PFSK-1 (cell line): ENCODE results near the gene USP22.

Experiments
- FOXP2 ChIP-seq: optimal IDR thresholded peaks from 2 replicates; pipeline ENCODE3; 2011; ENCODE audit warnings: borderline replicate concordance, control low read depth, inconsistent platforms; ENCODE audit not compliant: insufficient read depth; ENCODE audit errors: extremely low read length, extremely low read depth
- POLR2AphosphoS5 ChIP-seq: IDR thresholded peaks from 2 replicates; pipeline ENCODE4 v1.6.1; 2012; ENCODE audit warnings: low read depth, mild to moderate bottlenecking, control low read depth, low read length, moderate library complexity
- SIN3A ChIP-seq: IDR thresholded peaks from 2 replicates; pipeline ENCODE4 v1.6.1; 2012; ENCODE audit warnings: mild to moderate bottlenecking, low read length, moderate library complexity, borderline replicate concordance; ENCODE audit not compliant: insufficient read depth
- TAF1 ChIP-seq: IDR thresholded peaks from 2 replicates; pipeline ENCODE4 v1.6.1; 2012; ENCODE audit warnings: low read length, control low read depth, borderline replicate concordance; ENCODE audit not compliant: insufficient read depth
- TF ChIP-seq, protein P1 (sequence below), 2 experiments: IDR thresholded peaks; 2 replicates each; pipeline versions ENCODE4 v1.6.1 to v1.8.0; 2011 to 2012; ENCODE audit warnings: low read depth in 2 of 2, low read length in 2 of 2, control low read depth in 1 of 2, inconsistent platforms in 1 of 2, mild to moderate bottlenecking in 1 of 2, moderate library complexity in 1 of 2; ENCODE audit not compliant: insufficient read depth in 1 of 2

Gene USP22

DNA sequence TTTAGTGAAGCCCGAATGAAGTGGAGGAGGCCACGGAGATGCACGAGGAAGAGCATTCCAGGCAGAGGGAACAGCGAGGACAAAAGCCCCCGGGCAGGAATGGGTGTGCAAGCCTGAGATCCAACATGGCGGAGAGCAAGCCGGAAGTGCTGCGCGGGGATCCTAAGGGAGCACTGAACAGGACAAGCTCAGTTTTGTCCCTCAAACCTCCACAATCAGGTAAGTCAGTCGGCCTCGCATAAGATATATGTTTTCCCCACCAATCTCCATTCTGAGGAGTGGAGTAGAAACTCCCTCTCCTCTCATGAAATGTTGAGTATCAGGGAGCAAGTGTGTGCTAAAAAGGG, 32.9 kb upstream of the USP22 start:
- TF ChIP-seq POLR2AphosphoS5 (no peak), TAF1 (peak; percentile 27; the same call in 1 of the 2 replicates)

DNA sequence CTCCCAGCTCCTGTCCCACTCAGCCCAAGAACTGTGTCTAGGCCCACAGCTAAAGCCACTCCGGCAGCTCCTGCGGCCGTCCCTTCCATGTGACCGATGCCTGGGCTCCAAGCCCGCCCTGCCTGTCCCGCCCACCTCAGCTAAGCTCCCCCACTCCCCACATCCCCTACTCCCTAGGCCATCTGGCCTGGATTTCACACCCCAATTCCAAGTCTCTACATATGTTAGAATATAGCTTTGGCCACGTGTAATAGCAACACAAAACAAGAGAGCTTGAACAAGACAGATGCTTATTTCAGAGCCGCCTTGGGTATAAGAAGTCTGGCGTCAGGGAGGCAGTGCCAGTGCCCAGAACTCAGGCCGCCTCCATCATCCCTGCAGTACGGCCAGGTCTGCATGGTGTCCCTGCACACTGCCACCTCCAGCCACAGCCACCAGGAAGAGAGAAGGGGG, 30.0 kb upstream of the USP22 start:
- TF ChIP-seq SIN3A (no peak), POLR2AphosphoS5 (no peak), TAF1 (no peak), FOXP2 (no peak)
- TF ChIP-seq, protein P1, sequence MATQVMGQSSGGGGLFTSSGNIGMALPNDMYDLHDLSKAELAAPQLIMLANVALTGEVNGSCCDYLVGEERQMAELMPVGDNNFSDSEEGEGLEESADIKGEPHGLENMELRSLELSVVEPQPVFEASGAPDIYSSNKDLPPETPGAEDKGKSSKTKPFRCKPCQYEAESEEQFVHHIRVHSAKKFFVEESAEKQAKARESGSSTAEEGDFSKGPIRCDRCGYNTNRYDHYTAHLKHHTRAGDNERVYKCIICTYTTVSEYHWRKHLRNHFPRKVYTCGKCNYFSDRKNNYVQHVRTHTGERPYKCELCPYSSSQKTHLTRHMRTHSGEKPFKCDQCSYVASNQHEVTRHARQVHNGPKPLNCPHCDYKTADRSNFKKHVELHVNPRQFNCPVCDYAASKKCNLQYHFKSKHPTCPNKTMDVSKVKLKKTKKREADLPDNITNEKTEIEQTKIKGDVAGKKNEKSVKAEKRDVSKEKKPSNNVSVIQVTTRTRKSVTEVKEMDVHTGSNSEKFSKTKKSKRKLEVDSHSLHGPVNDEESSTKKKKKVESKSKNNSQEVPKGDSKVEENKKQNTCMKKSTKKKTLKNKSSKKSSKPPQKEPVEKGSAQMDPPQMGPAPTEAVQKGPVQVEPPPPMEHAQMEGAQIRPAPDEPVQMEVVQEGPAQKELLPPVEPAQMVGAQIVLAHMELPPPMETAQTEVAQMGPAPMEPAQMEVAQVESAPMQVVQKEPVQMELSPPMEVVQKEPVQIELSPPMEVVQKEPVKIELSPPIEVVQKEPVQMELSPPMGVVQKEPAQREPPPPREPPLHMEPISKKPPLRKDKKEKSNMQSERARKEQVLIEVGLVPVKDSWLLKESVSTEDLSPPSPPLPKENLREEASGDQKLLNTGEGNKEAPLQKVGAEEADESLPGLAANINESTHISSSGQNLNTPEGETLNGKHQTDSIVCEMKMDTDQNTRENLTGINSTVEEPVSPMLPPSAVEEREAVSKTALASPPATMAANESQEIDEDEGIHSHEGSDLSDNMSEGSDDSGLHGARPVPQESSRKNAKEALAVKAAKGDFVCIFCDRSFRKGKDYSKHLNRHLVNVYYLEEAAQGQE (IDR thresholded peaks at IDR 0.05; ENCODE audit: insufficient read depth in 1 of 2, low read depth in 2 of 2, low read length in 2 of 2), result no peak

DNA sequence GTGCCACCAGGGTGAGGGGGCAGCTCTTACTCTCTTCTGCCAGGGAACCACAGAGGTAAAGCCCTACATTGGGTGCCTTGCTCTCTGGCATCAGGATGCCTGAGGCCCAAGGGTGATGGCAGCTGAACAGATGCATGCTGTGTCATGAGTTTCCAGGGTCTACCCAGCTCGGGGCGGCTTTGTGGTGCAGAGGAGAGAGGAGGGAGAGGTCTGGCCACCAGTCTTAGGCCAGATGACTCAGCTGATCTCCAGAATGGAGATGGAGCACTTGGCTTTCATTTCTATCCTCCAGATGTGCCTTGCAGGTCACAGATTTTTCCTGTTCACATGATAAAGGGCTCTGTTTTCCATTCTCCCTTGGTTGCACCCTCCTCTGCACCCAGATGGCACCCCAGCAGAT, 23.6 kb upstream of the USP22 start:
- TF ChIP-seq, protein P1 (IDR thresholded peaks at IDR 0.05; ENCODE audit: insufficient read depth in 1 of 2, low read depth in 2 of 2, low read length in 2 of 2), result no peak
- TF ChIP-seq SIN3A (no peak), FOXP2 (no peak), TAF1 (no peak), POLR2AphosphoS5 (no peak)

DNA sequence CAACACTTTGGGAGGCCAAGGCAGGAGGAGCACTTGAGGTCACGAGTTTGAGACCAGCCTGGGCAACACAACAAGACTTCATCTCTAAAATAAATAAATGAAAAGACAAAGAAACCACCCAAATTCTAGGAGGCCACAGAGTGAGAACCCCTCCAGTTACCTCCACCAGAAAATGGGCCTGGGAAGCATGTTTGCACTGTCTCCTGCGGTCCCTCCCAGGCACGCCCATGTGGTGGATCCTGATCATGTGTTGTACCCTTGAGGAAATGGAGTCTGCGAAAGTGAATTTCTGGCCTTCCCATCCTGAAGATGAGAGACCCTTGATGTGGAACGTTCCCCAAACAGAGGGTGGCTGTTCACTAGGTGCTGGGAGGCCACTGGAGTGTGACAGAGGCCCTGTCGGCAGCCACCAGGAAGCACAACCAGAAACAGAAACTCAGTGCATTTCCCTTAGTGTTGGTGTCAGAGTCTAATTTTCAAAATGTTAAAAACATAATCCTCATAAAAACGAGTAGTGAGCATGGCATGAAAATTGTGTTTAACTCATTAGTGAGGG, 19.2 kb upstream of the USP22 start:
- TF ChIP-seq FOXP2 (no peak), TAF1 (no peak), SIN3A (no peak), POLR2AphosphoS5 (no peak)
- TF ChIP-seq, protein P1 (IDR thresholded peaks at IDR 0.05; ENCODE audit: insufficient read depth in 1 of 2, low read depth in 2 of 2, low read length in 2 of 2), result no peak

DNA sequence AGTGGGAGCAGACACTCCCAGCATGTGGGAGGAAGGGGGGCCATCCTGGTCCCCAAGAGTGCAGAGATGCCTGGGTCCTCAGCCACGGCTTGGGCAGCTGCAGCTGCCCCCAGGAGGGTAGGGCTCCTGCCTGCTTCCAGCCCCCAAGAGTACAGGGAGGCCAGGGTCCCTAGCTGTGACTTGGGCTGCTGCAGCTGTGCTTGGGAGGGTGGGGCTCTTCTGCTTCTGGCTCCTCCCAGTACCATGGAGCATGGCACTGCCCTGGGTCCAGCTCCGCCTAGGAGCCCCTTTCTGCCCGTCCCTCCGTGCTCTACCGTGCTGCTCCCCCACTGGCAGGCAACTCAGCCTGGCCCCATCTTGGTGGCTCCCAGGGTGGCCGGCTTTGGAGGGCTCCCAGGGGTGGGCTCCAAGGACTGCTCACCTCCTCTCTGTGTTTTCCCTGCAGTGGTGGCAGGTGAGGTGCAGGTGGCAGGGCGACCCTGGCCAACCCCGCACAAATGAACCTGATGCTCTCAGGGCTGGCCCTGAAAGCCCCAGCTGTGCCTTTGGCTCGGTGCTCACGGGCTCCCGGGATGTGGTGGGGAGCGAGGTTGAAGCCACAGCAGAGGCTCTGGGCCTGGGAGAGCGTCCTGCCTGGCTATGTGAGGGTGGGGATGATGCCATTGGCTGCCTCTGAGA, 18.5 kb upstream of the USP22 start:
- TF ChIP-seq SIN3A (no peak), POLR2AphosphoS5 (no peak)

DNA sequence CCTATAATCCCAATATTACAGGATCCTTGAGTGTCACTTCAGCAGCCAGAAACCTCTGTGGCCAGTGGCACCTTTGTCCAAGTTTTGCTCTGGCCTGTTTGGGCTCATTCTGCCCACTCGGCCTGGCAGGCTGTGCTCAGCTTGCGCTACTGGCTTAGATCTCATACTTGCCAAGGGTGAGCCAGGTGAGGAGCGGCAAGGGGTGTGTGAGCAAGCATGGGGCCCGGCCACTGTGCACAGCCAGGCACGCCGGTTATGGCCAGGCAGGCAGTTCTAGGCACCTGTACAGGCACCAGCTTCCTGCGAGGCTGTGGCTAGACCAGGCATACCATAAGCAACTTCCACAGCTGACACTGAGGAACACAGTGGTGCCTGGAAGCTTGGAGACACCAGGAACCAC, 16.9 kb upstream of the USP22 start:
- TF ChIP-seq, protein P1 (IDR thresholded peaks at IDR 0.05; ENCODE audit: insufficient read depth in 1 of 2, low read depth in 2 of 2, low read length in 2 of 2), result no peak
- TF ChIP-seq POLR2AphosphoS5 (no peak), FOXP2 (no peak), SIN3A (no peak), TAF1 (no peak)
